Esophagus muscularis mucosa (tissue), 4 donors: ENCODE measurements around the gene TMEM255A.

ENCODE experiments used
- EP300 ChIP-seq: sonication (generic); formaldehyde crosslinking; IDR thresholded peaks from one replicate; pipeline ENCODE4 v1.6.1; 2017; ENCODE audit warnings: antibody characterized with exemption
- POLR2A ChIP-seq: fragments of 450-650 bp; IDR thresholded peaks from one replicate; pipeline ENCODE4 v1.6.1; 2017; ENCODE audit warnings: antibody characterized with exemption, moderate library complexity, mild to moderate bottlenecking, low read depth
- POLR2AphosphoS5 ChIP-seq, 2 donors: sonication (generic); formaldehyde crosslinking; IDR thresholded peaks; one replicate each; pipeline ENCODE4 v1.6.1; 2017; ENCODE audit warnings: antibody characterized with exemption in 2 of 2
- TF ChIP-seq, protein P1 (sequence below), 3 experiments: fragments of 200-600 bp in 2 of 3; fragments of 450-650 bp in 1 of 3; sonication (generic) in 2 of 3; IDR thresholded peaks; one replicate each; pipeline ENCODE4 v1.5.1; 2017 to 2019; ENCODE audit warnings: antibody characterized with exemption in 3 of 3, mild to moderate bottlenecking in 2 of 3, moderate library complexity in 1 of 3

DNA sequence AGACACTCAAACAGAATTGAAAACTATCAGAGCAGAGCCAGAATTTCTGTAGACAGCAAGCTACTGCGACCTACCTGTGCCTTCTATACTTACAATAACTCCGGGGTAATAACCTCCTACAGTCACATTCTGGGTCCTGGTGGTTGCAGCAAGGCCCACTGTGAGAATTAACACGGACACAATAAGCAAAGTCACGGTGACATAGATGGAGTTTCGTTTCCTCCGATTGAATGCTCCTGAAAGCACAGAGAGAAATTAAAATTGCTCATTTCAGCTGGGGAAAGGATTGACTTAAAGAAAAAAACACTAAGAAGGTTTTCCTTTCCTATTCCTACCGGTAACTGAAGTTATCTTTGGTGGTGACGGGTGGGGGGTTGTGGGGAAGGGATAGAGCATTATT is 7.0 kb downstream of the TMEM255A start:
- TF ChIP-seq, protein P1, sequence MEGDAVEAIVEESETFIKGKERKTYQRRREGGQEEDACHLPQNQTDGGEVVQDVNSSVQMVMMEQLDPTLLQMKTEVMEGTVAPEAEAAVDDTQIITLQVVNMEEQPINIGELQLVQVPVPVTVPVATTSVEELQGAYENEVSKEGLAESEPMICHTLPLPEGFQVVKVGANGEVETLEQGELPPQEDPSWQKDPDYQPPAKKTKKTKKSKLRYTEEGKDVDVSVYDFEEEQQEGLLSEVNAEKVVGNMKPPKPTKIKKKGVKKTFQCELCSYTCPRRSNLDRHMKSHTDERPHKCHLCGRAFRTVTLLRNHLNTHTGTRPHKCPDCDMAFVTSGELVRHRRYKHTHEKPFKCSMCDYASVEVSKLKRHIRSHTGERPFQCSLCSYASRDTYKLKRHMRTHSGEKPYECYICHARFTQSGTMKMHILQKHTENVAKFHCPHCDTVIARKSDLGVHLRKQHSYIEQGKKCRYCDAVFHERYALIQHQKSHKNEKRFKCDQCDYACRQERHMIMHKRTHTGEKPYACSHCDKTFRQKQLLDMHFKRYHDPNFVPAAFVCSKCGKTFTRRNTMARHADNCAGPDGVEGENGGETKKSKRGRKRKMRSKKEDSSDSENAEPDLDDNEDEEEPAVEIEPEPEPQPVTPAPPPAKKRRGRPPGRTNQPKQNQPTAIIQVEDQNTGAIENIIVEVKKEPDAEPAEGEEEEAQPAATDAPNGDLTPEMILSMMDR (IDR thresholded peaks at IDR 0.05): no peak
- TF ChIP-seq POLR2A (no peak), POLR2AphosphoS5 (IDR thresholded peaks at IDR 0.05) (no peak), EP300 (no peak)
